A549 (cell line): ENCODE measurements around the gene MLLT11. TPM values are rescaled to one million over a fixed set of nuclear protein-coding genes. Genes with fewer than 3 reads are reported as not detected.
A peak's percentile ranks its signal among the peaks of the same experiment; 100 is the strongest.

ENCODE experiments used
- ATAC-seq, 2 experiments: fragments of 200-7000 bp in 1 of 2; fragments of >200 bp in 1 of 2; cut with Nextera tagmentation in 1 of 2; cut with Tn5 transposase in 1 of 2; 3 replicates each; pipeline versions ENCODE4 v1.8.0 to v1.9.1; 2018 to 2020; ENCODE audit warnings: mild to moderate bottlenecking in 1 of 2, moderate library complexity in 1 of 2
- CTCF ChIA-PET: fragments of 300-600 bp; sonication (Branson Sonifier 250); formaldehyde crosslinking; extraction: SDS; loops from one replicate; lab custom pipeline; 2021; ENCODE audit warnings: antibody characterized with exemption, inconsistent platforms; lab: Yijun Ruan, JAX
- POLR2A ChIA-PET: fragments of 350-600 bp; formaldehyde crosslinking; extraction: SDS; loops from one replicate; lab custom pipeline; 2021; ENCODE audit warnings: antibody characterized with exemption, inconsistent platforms; lab: Yijun Ruan, JAX
- DNase-seq, 2 experiments: peaks; one replicate each; pipeline versions ENCODE4 v3.0.0 to v3.0.0-alpha.2; 2011 to 2016; ENCODE audit warnings: low read depth in 1 of 2, low spot score in 1 of 2
- FAIRE-seq: peaks from 2 replicates; lab custom pipeline; 2011; peaks lifted over from hg19 to GRCh38; lab: Jason Lieb, UNC
- H3K27ac ChIP-seq, 2 experiments: fragments of >200 bp; sonication (Bioruptor Twin); formaldehyde crosslinking; 3 replicates each; pipeline ENCODE4 v1.5.1; 2016 to 2017
- H3K4me1 ChIP-seq: fragments of >200 bp; sonication (Bioruptor Twin); formaldehyde crosslinking; 3 replicates; pipeline ENCODE4 v1.6.1; 2016
- H3K4me2 ChIP-seq: fragments of >200 bp; sonication (Bioruptor Twin); formaldehyde crosslinking; 3 replicates; pipeline ENCODE4 v1.6.1; 2016
- H3K4me3 ChIP-seq: fragments of >200 bp; sonication (Bioruptor Twin); formaldehyde crosslinking; 3 replicates; pipeline ENCODE4 v1.5.1; 2016
- H3K9me3 ChIP-seq: fragments of >200 bp; sonication (Bioruptor Twin); formaldehyde crosslinking; 3 replicates; pipeline ENCODE4 v1.6.1; 2016
- CBX2 ChIP-seq: fragments of 200-600 bp; sonication (generic); IDR thresholded peaks from 2 replicates; pipeline ENCODE4 v1.6.1; 2016; ENCODE audit warnings: low read depth, mild to moderate bottlenecking, borderline replicate concordance
- CEBPB ChIP-seq, 2 experiments: fragments of >200 bp in 1 of 2; sonication (Bioruptor Twin) in 1 of 2; formaldehyde crosslinking in 1 of 2; IDR thresholded peaks; 2 replicates each; pipeline ENCODE4 v1.6.1; 2012 to 2016
- ESRRA ChIP-seq: fragments of 150-350 bp; IDR thresholded peaks from 2 replicates; pipeline ENCODE4 v1.6.1; 2014; ENCODE audit warnings: mild to moderate bottlenecking, low read length, borderline replicate concordance
- GATA3 ChIP-seq: IDR thresholded peaks from 2 replicates; pipeline ENCODE4 v1.6.1; 2012; ENCODE audit warnings: borderline replicate concordance
- HDAC2 ChIP-seq: fragments of 200-600 bp; sonication (generic); IDR thresholded peaks from 2 replicates; pipeline ENCODE4 v1.6.1; 2016
- HEYL ChIP-seq: fragments of 250-450 bp; sonication (Bioruptor Pico); IDR thresholded peaks from 2 replicates; pipeline ENCODE4 v1.8.0; 2021; ENCODE audit warnings: mild to moderate bottlenecking, moderate library complexity
- JUN ChIP-seq, 2 experiments: fragments of >200 bp; sonication (Bioruptor Twin); formaldehyde crosslinking; IDR thresholded peaks; 2 replicates in 1 of 2; 3 replicates in 1 of 2; pipeline ENCODE4 v1.6.1; 2016 to 2017
- JUNB ChIP-seq: fragments of >200 bp; sonication (Bioruptor Twin); formaldehyde crosslinking; IDR thresholded peaks from 2 replicates; pipeline ENCODE4 v1.6.1; 2016
- KDM5A ChIP-seq: fragments of 200-600 bp; sonication (generic); IDR thresholded peaks from 2 replicates; pipeline ENCODE4 v1.6.1; 2016; ENCODE audit warnings: antibody characterized with exemption, mild to moderate bottlenecking
- MAFK ChIP-seq: fragments of 450-650 bp; IDR thresholded peaks from 2 replicates; pipeline ENCODE4 v1.6.1; 2014; ENCODE audit not compliant: partially characterized antibody
- MYC ChIP-seq: IDR thresholded peaks from 2 replicates; pipeline ENCODE4 v1.6.1; 2012; ENCODE audit warnings: mild to moderate bottlenecking, inconsistent platforms, low read length, improper control_type of control experiment, borderline replicate concordance
- NFE2L2 ChIP-seq: fragments of 150-350 bp; conservative IDR thresholded peaks from 2 replicates; pipeline ENCODE4 v1.6.1; 2014; ENCODE audit warnings: low read length
- NPAS2 ChIP-seq: fragments of 250-450 bp; sonication (Bioruptor Pico); IDR thresholded peaks from 2 replicates; pipeline ENCODE4 v1.8.0; 2022; ENCODE audit warnings: mild to moderate bottlenecking, moderate library complexity, borderline replicate concordance
- NR3C1 ChIP-seq: fragments of >200 bp; sonication (Bioruptor Twin); formaldehyde crosslinking; IDR thresholded peaks from 3 replicates; pipeline ENCODE4 v1.6.1; 2017
- PHF8 ChIP-seq: fragments of 200-600 bp; sonication (generic); IDR thresholded peaks from 2 replicates; pipeline ENCODE4 v1.6.1; 2016; ENCODE audit warnings: low read depth, mild to moderate bottlenecking, antibody characterized with exemption, moderate library complexity, borderline replicate concordance
- RCOR1 ChIP-seq: fragments of 150-350 bp; IDR thresholded peaks from 2 replicates; pipeline ENCODE4 v1.6.1; 2014; ENCODE audit warnings: antibody characterized with exemption, low read length, low read depth
- RNF2 ChIP-seq: fragments of 200-600 bp; sonication (generic); IDR thresholded peaks from 2 replicates; pipeline ENCODE4 v1.6.1; 2016; ENCODE audit warnings: low read depth, mild to moderate bottlenecking, antibody characterized with exemption, moderate library complexity, borderline replicate concordance
- TP53 ChIP-seq: fragments of 250-450 bp; sonication (Bioruptor Pico); IDR thresholded peaks from 2 replicates; pipeline ENCODE4 v1.5.0; 2021; ENCODE audit warnings: mild to moderate bottlenecking, moderate library complexity
- ZFP36 ChIP-seq: fragments of 450-650 bp; IDR thresholded peaks from 2 replicates; pipeline ENCODE4 v1.6.1; 2014; ENCODE audit warnings: borderline replicate concordance; ENCODE audit not compliant: partially characterized antibody
- ZSCAN20 ChIP-seq: fragments of 250-450 bp; sonication (Bioruptor Pico); IDR thresholded peaks from 2 replicates; pipeline ENCODE4 v1.8.0; 2022; ENCODE audit warnings: mild to moderate bottlenecking, moderate library complexity
- WGBS: methylation state at CpG from one replicate; pipeline ENCODE4 v1.1.6; 2017; ENCODE audit errors: missing lambda C conversion rate; 5-methylcytosine and 5-hydroxymethylcytosine counted together
- polyA plus RNA-seq, 4 experiments: library from polyadenylated mRNA; depleted of rRNA in 3 of 4; stranded (reverse); fragments of >200 nt; fragmentation: RNase III in 1 of 4; extraction: RNeasy Plus Mini Kit Qiagen cat#74134 plus additional on column Dnase treatment in 1 of 4; gene quantifications; 2 replicates in 3 of 4; 3 replicates in 1 of 4; pipeline ENCODE4 v1.2.3, GENCODE V29; 2011 to 2017
- TF ChIP-seq, protein P1 (sequence below): fragments of >200 bp; sonication (Bioruptor Twin); formaldehyde crosslinking; IDR thresholded peaks from 3 replicates; pipeline ENCODE4 v1.5.1; 2016
- TF ChIP-seq, protein P2 (sequence below): fragments of >200 bp; sonication (Bioruptor Twin); formaldehyde crosslinking; IDR thresholded peaks from 3 replicates; pipeline ENCODE4 v1.6.1; 2016
- TF ChIP-seq, protein P3 (sequence below): IDR thresholded peaks from 2 replicates; pipeline ENCODE4 v1.6.1; 2012
- TF ChIP-seq, protein P4 (sequence below): fragments of 450-650 bp; IDR thresholded peaks from 2 replicates; pipeline ENCODE4 v1.6.1; 2014; ENCODE audit warnings: antibody characterized with exemption
- TF ChIP-seq, protein P5 (sequence below): fragments of 150-350 bp; IDR thresholded peaks from 2 replicates; pipeline ENCODE4 v1.6.1; 2014; ENCODE audit warnings: low read depth, mild to moderate bottlenecking, low read length
- TF ChIP-seq, protein P6 (sequence below): fragments of >200 bp; sonication (Bioruptor Twin); formaldehyde crosslinking; IDR thresholded peaks from 2 replicates; pipeline ENCODE4 v1.6.1; 2016

Gene MLLT11
- polyA plus RNA-seq, 2 of the 4 experiments (the other 2 are of a cell fraction) = 28.2 to 33.7 TPM

DNA sequence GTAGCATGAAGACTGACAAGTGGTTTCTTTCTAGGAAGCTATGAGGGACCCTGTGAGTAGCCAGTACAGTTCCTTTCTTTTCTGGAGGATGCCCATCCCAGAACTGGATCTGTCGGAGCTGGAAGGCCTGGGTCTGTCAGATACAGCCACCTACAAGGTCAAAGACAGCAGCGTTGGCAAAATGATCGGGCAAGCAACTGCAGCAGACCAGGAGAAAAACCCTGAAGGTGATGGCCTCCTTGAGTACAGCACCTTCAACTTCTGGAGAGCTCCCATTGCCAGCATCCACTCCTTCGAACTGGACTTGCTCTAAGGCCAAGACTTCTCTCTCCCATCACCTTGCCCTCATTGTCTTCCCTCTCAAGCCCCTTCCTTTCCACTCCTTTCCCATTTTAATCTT is 7.0 kb downstream of the MLLT11 start:
- no peak for FAIRE-seq
- ATAC-seq = no peak
- POLR2A ChIA-PET = no interaction called here
- Histone ChIP-seq H3K9me3 (no peaks in the 10 kb centered on the region), H3K27ac (no peak overlapping the region), H3K4me3 (no peak overlapping the region), H3K4me2 (no peak overlapping the region), H3K4me1 (peaks cover 37% of the 10 kb centered on the region)
- WGBS = 91% methylated on average over 4 of the region's 4 CpGs
- CTCF ChIA-PET = interaction anchor here (1.0 to 1.7 kb wide), 5 partner anchors 10 to 92 kb away, joined by 3 to 4 read pairs (median 3); partner anchors contain the start of gene C1orf56
- DNase-seq = no peak
- TF ChIP-seq NFE2L2 = no peak
- no peak for TF ChIP-seq NR3C1
- TF ChIP-seq, protein P1, sequence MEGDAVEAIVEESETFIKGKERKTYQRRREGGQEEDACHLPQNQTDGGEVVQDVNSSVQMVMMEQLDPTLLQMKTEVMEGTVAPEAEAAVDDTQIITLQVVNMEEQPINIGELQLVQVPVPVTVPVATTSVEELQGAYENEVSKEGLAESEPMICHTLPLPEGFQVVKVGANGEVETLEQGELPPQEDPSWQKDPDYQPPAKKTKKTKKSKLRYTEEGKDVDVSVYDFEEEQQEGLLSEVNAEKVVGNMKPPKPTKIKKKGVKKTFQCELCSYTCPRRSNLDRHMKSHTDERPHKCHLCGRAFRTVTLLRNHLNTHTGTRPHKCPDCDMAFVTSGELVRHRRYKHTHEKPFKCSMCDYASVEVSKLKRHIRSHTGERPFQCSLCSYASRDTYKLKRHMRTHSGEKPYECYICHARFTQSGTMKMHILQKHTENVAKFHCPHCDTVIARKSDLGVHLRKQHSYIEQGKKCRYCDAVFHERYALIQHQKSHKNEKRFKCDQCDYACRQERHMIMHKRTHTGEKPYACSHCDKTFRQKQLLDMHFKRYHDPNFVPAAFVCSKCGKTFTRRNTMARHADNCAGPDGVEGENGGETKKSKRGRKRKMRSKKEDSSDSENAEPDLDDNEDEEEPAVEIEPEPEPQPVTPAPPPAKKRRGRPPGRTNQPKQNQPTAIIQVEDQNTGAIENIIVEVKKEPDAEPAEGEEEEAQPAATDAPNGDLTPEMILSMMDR = no peak
- no peak for TF ChIP-seq KDM5A
- TF ChIP-seq, protein P2, sequence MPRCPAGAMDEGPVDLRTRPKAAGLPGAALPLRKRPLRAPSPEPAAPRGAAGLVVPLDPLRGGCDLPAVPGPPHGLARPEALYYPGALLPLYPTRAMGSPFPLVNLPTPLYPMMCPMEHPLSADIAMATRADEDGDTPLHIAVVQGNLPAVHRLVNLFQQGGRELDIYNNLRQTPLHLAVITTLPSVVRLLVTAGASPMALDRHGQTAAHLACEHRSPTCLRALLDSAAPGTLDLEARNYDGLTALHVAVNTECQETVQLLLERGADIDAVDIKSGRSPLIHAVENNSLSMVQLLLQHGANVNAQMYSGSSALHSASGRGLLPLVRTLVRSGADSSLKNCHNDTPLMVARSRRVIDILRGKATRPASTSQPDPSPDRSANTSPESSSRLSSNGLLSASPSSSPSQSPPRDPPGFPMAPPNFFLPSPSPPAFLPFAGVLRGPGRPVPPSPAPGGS = no peak

DNA sequence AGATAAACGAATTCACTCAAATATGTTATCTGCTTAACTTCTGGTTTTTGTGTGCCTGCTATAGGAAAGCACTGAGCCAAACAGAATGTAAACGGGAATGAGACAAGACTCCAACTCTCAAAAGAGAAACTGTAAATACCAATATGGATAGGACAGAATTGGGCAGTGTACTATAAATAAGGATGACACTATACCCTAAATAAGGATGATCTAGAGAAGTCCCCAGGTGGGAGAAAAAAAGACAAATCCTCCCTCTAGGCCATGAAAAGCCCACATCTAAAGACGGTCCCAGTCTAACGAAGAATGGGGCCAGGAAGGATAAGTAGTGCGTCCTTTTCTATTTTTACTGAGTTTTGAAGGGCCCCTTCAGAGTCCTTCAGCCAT is 8.9 kb downstream of the MLLT11 start:
- no peak for TF ChIP-seq HEYL (CRISPR knock-in tag)
- TF ChIP-seq TP53 (CRISPR knock-in tag) = no peak
- no peak for TF ChIP-seq JUNB
- TF ChIP-seq JUN (IDR thresholded peaks at IDR 0.05) = no peak
- TF ChIP-seq NPAS2 (CRISPR knock-in tag) = no peak
- TF ChIP-seq, protein P3, sequence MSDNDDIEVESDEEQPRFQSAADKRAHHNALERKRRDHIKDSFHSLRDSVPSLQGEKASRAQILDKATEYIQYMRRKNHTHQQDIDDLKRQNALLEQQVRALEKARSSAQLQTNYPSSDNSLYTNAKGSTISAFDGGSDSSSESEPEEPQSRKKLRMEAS = no peak
- TF ChIP-seq ESRRA = no peak
- FAIRE-seq = no peak
- POLR2A ChIA-PET = no interaction called here
- H3K27ac ChIP-seq = peak overlapping the region; percentile 94 to 99; a peak in 4 of 6 replicates
- WGBS = 83% methylated on average over 5 of the region's 5 CpGs
- CTCF ChIA-PET = interaction anchor here (1.2 kb wide), 1 partner anchor 10 kb away, joined by 5 read pairs; the partner anchor contains the start of gene CDC42SE1
- no peak overlapping the region for H3K4me3 ChIP-seq
- no peak for ATAC-seq
- DNase-seq = no peak
- H3K4me2 ChIP-seq = peak overlapping the region; percentile 84
- H3K9me3 ChIP-seq = no peaks in the 10 kb centered on the region
- peaks cover 25% of the 10 kb centered on the region for H3K4me1 ChIP-seq

DNA sequence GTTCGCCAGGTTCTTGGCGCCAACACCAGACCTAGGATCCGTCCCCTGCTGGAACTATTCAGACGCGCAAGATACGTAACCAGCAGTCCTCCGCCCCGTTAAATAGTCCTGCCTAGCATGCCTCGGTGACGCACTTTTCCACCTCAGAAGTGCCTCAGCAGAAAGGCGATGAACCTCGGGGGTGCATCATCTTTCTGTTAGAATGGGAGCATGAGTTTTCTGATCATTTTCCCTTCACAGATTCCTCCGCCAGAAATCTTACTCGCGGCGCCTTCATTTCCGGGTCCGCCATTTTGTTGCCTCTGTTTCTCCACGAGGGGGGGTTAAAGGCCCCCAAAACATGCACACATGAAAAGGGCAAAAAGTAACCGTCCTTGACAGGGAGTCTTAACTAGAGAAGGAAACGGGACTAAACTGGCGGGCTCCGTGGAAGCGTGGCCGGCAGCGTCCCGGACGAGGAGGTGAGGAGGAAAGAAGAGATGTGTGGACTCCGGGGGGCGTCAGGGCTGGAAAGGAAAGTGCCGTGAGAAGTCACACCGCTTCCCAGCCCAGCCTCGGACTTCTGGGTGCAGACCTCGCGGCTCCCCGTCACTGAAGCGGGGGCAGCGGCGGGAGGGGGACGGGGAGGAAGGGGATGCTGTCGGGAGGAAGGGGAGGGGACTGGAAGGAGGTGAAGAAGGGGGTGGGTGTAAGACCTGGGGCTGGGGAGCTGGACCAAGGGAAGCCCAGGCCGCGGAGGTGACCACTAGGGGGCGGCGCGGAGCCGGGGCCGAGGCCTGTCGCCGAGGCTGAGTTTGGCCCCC is 10.5 kb downstream of the MLLT11 start, which contains the start of gene GABPB2:
Gene GABPB2, plus strand, starts transcription at position 288 of the 803 bp plus-strand sequence. CDS start 17,429 bp downstream, outside the sequence.
- WGBS = 1% methylated on average over 42 of the region's 50 CpGs
- Histone ChIP-seq H3K9me3 (no peaks in the 10 kb centered on the region), H3K4me2 (peak within 1 kb of the TSS; percentile 84), H3K4me3 (peak within 1 kb of the TSS; percentile 74), H3K27ac (peak within 1 kb of the TSS; percentile 94 to 99), H3K4me1 (peaks cover 15% of the 10 kb centered on the region)
- CTCF ChIA-PET = interaction anchor here (0.5 to 8.8 kb wide), 26 partner anchors 11 to 182 kb away, joined by 3 to 86 read pairs (median 6); partner anchors contain the start of genes BNIPL, C1orf56, CDC42SE1 and MLLT11
- ATAC-seq (peak; percentile 94 to 95), DNase-seq (peak; percentile 89 to 97), FAIRE-seq (no peak)
- POLR2A ChIA-PET = interaction anchor here (0.5 to 1.8 kb wide), 10 partner anchors 9 to 267 kb away, joined by 3 to 11 read pairs (median 4); partner anchors contain the start of genes C1orf56, CDC42SE1, MLLT11 and VPS72
- TF ChIP-seq HDAC2 (no peak), RNF2 (no peak), TP53 (CRISPR knock-in tag) (peak; percentile 44; the same call in 1 of the 2 replicates), CBX2 (no peak), MAFK (peak; percentile 27), ESRRA (no peak; the same call in 1 of the 2 replicates), RCOR1 (no peak), KDM5A (peak; percentile 18; the same call in 1 of the 2 replicates), HEYL (CRISPR knock-in tag) (no peak), PHF8 (peak; percentile 71), MYC (peak; percentile 93), ZSCAN20 (CRISPR knock-in tag) (no peak), ZFP36 (no peak), CEBPB (IDR thresholded peaks at IDR 0.05) (peak in 1 of 2 experiments; percentile 26; a peak in 1 of 4 replicates), GATA3 (peak; percentile 45; the same call in 1 of the 2 replicates)
- TF ChIP-seq, protein P4, sequence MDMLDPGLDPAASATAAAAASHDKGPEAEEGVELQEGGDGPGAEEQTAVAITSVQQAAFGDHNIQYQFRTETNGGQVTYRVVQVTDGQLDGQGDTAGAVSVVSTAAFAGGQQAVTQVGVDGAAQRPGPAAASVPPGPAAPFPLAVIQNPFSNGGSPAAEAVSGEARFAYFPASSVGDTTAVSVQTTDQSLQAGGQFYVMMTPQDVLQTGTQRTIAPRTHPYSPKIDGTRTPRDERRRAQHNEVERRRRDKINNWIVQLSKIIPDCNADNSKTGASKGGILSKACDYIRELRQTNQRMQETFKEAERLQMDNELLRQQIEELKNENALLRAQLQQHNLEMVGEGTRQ = no peak; the same call in 1 of the 2 replicates
- TF ChIP-seq, protein P5, sequence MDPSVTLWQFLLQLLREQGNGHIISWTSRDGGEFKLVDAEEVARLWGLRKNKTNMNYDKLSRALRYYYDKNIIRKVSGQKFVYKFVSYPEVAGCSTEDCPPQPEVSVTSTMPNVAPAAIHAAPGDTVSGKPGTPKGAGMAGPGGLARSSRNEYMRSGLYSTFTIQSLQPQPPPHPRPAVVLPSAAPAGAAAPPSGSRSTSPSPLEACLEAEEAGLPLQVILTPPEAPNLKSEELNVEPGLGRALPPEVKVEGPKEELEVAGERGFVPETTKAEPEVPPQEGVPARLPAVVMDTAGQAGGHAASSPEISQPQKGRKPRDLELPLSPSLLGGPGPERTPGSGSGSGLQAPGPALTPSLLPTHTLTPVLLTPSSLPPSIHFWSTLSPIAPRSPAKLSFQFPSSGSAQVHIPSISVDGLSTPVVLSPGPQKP = no peak
- TF ChIP-seq, protein P3 = peak; percentile 86
- TF ChIP-seq, protein P6, sequence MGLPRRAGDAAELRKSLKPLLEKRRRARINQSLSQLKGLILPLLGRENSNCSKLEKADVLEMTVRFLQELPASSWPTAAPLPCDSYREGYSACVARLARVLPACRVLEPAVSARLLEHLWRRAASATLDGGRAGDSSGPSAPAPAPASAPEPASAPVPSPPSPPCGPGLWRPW = no peak
